Measurements from ENCODE around the gene PIK3CD.

DNA sequence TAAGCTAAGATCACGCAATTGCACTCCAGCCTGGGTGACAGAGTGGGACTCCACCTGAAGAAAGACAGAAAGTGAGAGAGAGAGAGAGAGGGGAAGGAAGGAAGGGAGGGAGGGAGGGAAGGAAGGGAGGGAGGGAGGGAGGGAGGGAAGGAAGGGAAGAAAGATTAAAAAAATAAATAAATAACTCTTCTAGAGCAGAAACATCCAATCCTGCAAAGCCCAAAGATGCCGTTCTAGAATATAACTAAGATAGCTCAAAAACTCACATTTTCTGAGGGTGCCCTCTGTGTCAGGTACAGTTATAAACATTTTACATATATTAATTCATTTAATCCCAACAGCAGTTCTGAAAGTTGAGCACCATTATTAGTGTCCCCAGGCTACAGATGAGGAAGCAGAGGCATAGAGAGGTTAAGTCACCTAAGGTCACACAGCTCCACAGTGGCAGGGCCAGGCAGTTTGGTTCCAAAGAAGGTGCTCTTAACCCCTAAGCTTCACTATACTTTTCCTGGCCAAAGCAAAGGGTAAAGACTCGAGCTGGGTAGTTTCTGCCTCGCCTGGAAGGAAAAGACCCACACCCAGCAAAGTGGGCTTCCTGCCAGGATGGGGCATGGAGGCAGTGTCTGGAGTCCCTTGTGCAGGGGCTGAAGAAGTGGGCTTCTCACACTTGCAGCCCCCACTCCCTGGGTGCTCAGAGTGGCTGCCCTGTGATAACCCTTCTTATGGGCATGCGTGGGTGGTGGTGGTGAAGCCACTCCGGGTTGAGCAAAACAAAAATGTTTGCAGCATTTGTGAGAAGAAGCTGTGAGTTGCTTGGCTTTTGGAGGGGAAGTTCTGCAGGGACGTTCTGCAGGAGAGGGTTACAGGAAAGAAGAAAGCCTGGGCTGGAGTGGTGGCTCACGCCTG lies 7.9 kb upstream of the PIK3CD start:
- TF ChIP-seq CTCF (IDR thresholded peaks at IDR 0.05; ENCODE audit: low read depth, low read length, poor library complexity, severe bottlenecking) (no peak), EZH2phosphoT487 (IDR thresholded peaks at IDR 0.05; ENCODE audit: borderline replicate concordance, low read length) (no peak)
